SK-N-SH (cell line): ENCODE data around the gene SLC6A17. TPM values are rescaled to one million over a fixed set of nuclear protein-coding genes. Genes with fewer than 3 reads are reported as not detected.

Experiments used
- CTCF ChIA-PET: fragments of 300-600, 350-600 bp; formaldehyde crosslinking; extraction: SDS; loops from one replicate; lab custom pipeline; 2021; lab: Yijun Ruan, JAX
- POLR2A ChIA-PET: fragments of 350-600 bp; sonication (Branson Sonifier 250); formaldehyde crosslinking; extraction: SDS; loops from one replicate; lab custom pipeline; 2020; ENCODE audit warnings: antibody characterized with exemption, inconsistent platforms; lab: Yijun Ruan, JAX
- DNase-seq: peaks from one replicate; pipeline ENCODE4 v3.0.0; 2012
- H2AFZ ChIP-seq: fragments of 200-600 bp; sonication (generic); 2 replicates; pipeline ENCODE4 v1.8.1; 2016; ENCODE audit warnings: antibody characterized with exemption, mild to moderate bottlenecking, low read depth
- H3F3A ChIP-seq: fragments of 200-600 bp; sonication (generic); replicated peaks from 2 replicates; pipeline ENCODE3; 2016; ENCODE audit warnings: antibody characterized with exemption, mild to moderate bottlenecking; ENCODE audit not compliant: insufficient read depth
- H3K27ac ChIP-seq, 2 experiments: fragments of 200-500 bp in 1 of 2; fragments of 200-600 bp in 1 of 2; sonication (Bioruptor generic) in 1 of 2; sonication (generic), shearing (Covaris generic) in 1 of 2; 2 replicates each; pipeline versions ENCODE4 v1.5.1 to v1.6.1; 2014 to 2016; ENCODE audit warnings: low read depth in 2 of 2, inconsistent platforms in 1 of 2, low read length in 1 of 2, mild to moderate bottlenecking in 1 of 2, mixed read lengths in 1 of 2
- H3K27me3 ChIP-seq: fragments of 200-600 bp; sonication (generic), shearing (Covaris generic); 2 replicates; pipeline ENCODE4 v1.6.1; 2016; ENCODE audit warnings: mixed run types; ENCODE audit not compliant: insufficient read depth
- H3K36me3 ChIP-seq, 2 experiments: fragments of 200-500 bp in 1 of 2; fragments of 200-600 bp in 1 of 2; sonication (Bioruptor generic) in 1 of 2; sonication (generic) in 1 of 2; replicated peaks in 1 of 2; 2 replicates each; pipeline versions ENCODE3 to v1.5.1; 2014 to 2016; ENCODE audit warnings: low read length in 1 of 2, mild to moderate bottlenecking in 1 of 2; ENCODE audit not compliant: insufficient read depth in 2 of 2, control insufficient read depth in 1 of 2
- H3K4me1 ChIP-seq, 2 experiments: fragments of 200-500 bp in 1 of 2; fragments of 200-600 bp in 1 of 2; sonication (Bioruptor generic) in 1 of 2; sonication (generic), shearing (Covaris generic) in 1 of 2; 2 replicates each; pipeline versions ENCODE4 v1.5.1 to v1.6.1; 2014 to 2016; ENCODE audit warnings: low read depth in 1 of 2, low read length in 1 of 2, mixed run types in 1 of 2; ENCODE audit not compliant: insufficient read depth in 2 of 2, control insufficient read depth in 1 of 2
- H3K4me2 ChIP-seq: fragments of 200-600 bp; sonication (generic), shearing (Covaris generic); 2 replicates; pipeline ENCODE4 v1.6.1; 2017; ENCODE audit warnings: mixed run types
- H3K4me3 ChIP-seq, 2 experiments: fragments of 200-500 bp in 1 of 2; fragments of 200-600 bp in 1 of 2; sonication (Bioruptor generic) in 1 of 2; sonication (generic), shearing (Covaris generic) in 1 of 2; 2 replicates each; pipeline versions ENCODE4 v1.5.1 to v1.8.1; 2014 to 2016; ENCODE audit warnings: low read depth in 2 of 2, inconsistent platforms in 1 of 2, low read length in 1 of 2, mild to moderate bottlenecking in 1 of 2, mixed read lengths in 1 of 2, moderate library complexity in 1 of 2
- H3K79me2 ChIP-seq: fragments of 200-600 bp; sonication (generic); 2 replicates; pipeline ENCODE4 v1.8.1; 2017; ENCODE audit warnings: mild to moderate bottlenecking; ENCODE audit not compliant: insufficient read depth
- H3K9ac ChIP-seq: fragments of 200-600 bp; sonication (generic); 2 replicates; pipeline ENCODE4 v1.6.1; 2017; ENCODE audit warnings: mixed run types
- H3K9me2 ChIP-seq: fragments of 200-600 bp; sonication (generic); 2 replicates; pipeline ENCODE4 v1.6.1; 2017; ENCODE audit warnings: mixed run types
- H3K9me3 ChIP-seq: fragments of 200-600 bp; sonication (generic); 2 replicates; pipeline ENCODE4 v1.6.1; 2017; ENCODE audit warnings: mixed run types, mild to moderate bottlenecking, moderate library complexity
- H4K20me1 ChIP-seq: fragments of 200-600 bp; sonication (generic); 2 replicates; pipeline ENCODE4 v1.6.1; 2017; ENCODE audit warnings: mild to moderate bottlenecking, mixed run types; ENCODE audit not compliant: insufficient read depth
- CHD2 ChIP-seq: fragments of 150-350 bp; IDR thresholded peaks from 2 replicates; pipeline ENCODE4 v1.6.1; 2018; ENCODE audit warnings: low read length; ENCODE audit not compliant: partially characterized antibody
- EP300 ChIP-seq, 2 experiments: IDR thresholded peaks; 2 replicates each; pipeline versions ENCODE4 v1.4.0 to v1.6.1; 2012; ENCODE audit warnings: borderline replicate concordance in 1 of 2, low read depth in 1 of 2, low read length in 1 of 2
- FOSL2 ChIP-seq: IDR thresholded peaks from 2 replicates; pipeline ENCODE4 v1.4.0; 2012; ENCODE audit warnings: low read depth, mild to moderate bottlenecking, moderate library complexity, borderline replicate concordance
- GATA2 ChIP-seq: sonication (generic); formaldehyde crosslinking; IDR thresholded peaks from 2 replicates; pipeline ENCODE4 v1.5.0; 2020; ENCODE audit warnings: mild to moderate bottlenecking, missing genetic modification reagents
- MAX ChIP-seq: IDR thresholded peaks from 2 replicates; pipeline ENCODE4 v1.4.0; 2012; ENCODE audit warnings: low read depth
- MEF2A ChIP-seq: IDR thresholded peaks from 2 replicates; pipeline ENCODE4 v1.4.0; 2012; ENCODE audit warnings: low read depth, borderline replicate concordance
- POLR2AphosphoS5 ChIP-seq: IDR thresholded peaks from 2 replicates; pipeline ENCODE4 v1.6.1; 2012; ENCODE audit warnings: low read depth, low read length
- RAD21 ChIP-seq: IDR thresholded peaks from 2 replicates; pipeline ENCODE4 v1.6.1; 2012; ENCODE audit warnings: mild to moderate bottlenecking, low read length
- REST ChIP-seq: IDR thresholded peaks from 2 replicates; pipeline ENCODE4 v1.6.1; 2012; ENCODE audit warnings: mild to moderate bottlenecking, low read depth, low read length, moderate library complexity
- TCF12 ChIP-seq: IDR thresholded peaks from 2 replicates; pipeline ENCODE4 v1.4.0; 2012
- USF1 ChIP-seq: IDR thresholded peaks from 2 replicates; pipeline ENCODE4 v1.4.0; 2012; ENCODE audit warnings: low read depth, borderline replicate concordance
- YY1 ChIP-seq: IDR thresholded peaks from 2 replicates; pipeline ENCODE4 v1.4.0; 2012; ENCODE audit warnings: low read depth, mild to moderate bottlenecking
- whole genome bisulfite sequencing: methylation state at CpG from one replicate; pipeline ENCODE4 v1.1.6; 2017; ENCODE audit warnings: low lambda C conversion rate; 5-methylcytosine and 5-hydroxymethylcytosine counted together
- polyA plus RNA-seq, 3 experiments: library from polyadenylated mRNA; depleted of rRNA; stranded (reverse); fragments of >200 nt; gene quantifications; 2 replicates each; pipeline ENCODE4 v1.2.3, GENCODE V29; 2012

The SLC6A17 gene
- polyA plus RNA-seq, 1 of the 3 experiments (the other 2 are of a cell fraction), result 0.67 TPM

- Histone ChIP-seq H3K79me2 (no peaks in the 10 kb centered on the region), H3K4me3 (no peak overlapping the region), H3K27ac (no peak overlapping the region; a peak in 1 of 4 replicates), H3K27me3 (no peaks in the 10 kb centered on the region), H3K4me1 (peaks cover 0 to 48% of the 10 kb centered on the region in 2 experiments; a peak in 2 of 4 replicates), H2AFZ (no peak overlapping the region), H3K9me3 (no peaks in the 10 kb centered on the region), H4K20me1 (no peaks in the 10 kb centered on the region), H3K9me2 (no peaks in the 10 kb centered on the region), H3F3A (no peaks in the 10 kb centered on the region), H3K4me2 (no peak overlapping the region), H3K36me3 (no peaks in the 10 kb centered on the region), H3K9ac (no peak overlapping the region)
- DNase-seq, result no peak
- TF ChIP-seq TCF12, result no peak
- TF ChIP-seq USF1, result no peak
- no peak for TF ChIP-seq GATA2 (CRISPR knock-in tag)
- no peak for TF ChIP-seq POLR2AphosphoS5
- no peak for TF ChIP-seq YY1
- TF ChIP-seq RAD21, result no peak
- TF ChIP-seq EP300 (IDR thresholded peaks at IDR 0.05; ENCODE audit: borderline replicate concordance in 1 of 2, low read depth in 1 of 2, low read length in 1 of 2), result no peak
- no peak for TF ChIP-seq MEF2A
- ChIA-PET CTCF (interaction anchor here (0.9 to 2.2 kb wide), 4 partner anchors 19 to 29 kb away, joined by 3 to 11 read pairs (median 4); no protein-coding TSS in a partner anchor), POLR2A (no interaction called here)
- 45% methylated on average over 4 of the region's 4 CpGs for WGBS
Observed at GRCh38 chr1:110177775-110178174, 27.5 kb downstream of the SLC6A17 start.

- Histone ChIP-seq H3F3A (no peaks in the 10 kb centered on the region), H3K4me2 (no peak overlapping the region)
- no peak for TF ChIP-seq MEF2A
- TF ChIP-seq, all 33 proteins: peak for 0
- Histone ChIP-seq H3K9me2 (no peaks in the 10 kb centered on the region), H3K4me3 (no peak overlapping the region), H3K4me1 (peaks cover 4 to 30% of the 10 kb centered on the region in 2 experiments; a peak in 2 of 4 replicates), H4K20me1 (no peaks in the 10 kb centered on the region), H3K27me3 (no peaks in the 10 kb centered on the region), H3K79me2 (no peaks in the 10 kb centered on the region), H3K27ac (no peak overlapping the region), H3K9me3 (no peaks in the 10 kb centered on the region), H3K9ac (no peak overlapping the region), H2AFZ (no peak overlapping the region), H3K36me3 (no peaks in the 10 kb centered on the region)
- no peak for DNase-seq
- WGBS, result 83% methylated on average over 12 of the region's 12 CpGs
- POLR2A ChIA-PET, result no interaction called here
- CTCF ChIA-PET, result interaction anchor here (1.1 to 4.9 kb wide), 4 partner anchors 7 to 130 kb away, joined by 3 to 25 read pairs (median 12); no protein-coding TSS in a partner anchor
Observed at GRCh38 chr1:110183642-110184167, 33.4 kb downstream of the SLC6A17 start.

GRCh38 chr1:110184446-110184845, 34.2 kb downstream of the SLC6A17 start:
- Histone ChIP-seq H3K4me3 (no peak overlapping the region), H2AFZ (no peak overlapping the region), H3F3A (no peaks in the 10 kb centered on the region), H4K20me1 (no peaks in the 10 kb centered on the region), H3K9me3 (no peaks in the 10 kb centered on the region), H3K27ac (no peak overlapping the region), H3K9ac (no peak overlapping the region), H3K79me2 (no peaks in the 10 kb centered on the region), H3K36me3 (no peaks in the 10 kb centered on the region), H3K4me2 (no peak overlapping the region), H3K27me3 (no peaks in the 10 kb centered on the region), H3K4me1 (peaks cover 4 to 37% of the 10 kb centered on the region in 2 experiments; a peak in 2 of 4 replicates), H3K9me2 (no peaks in the 10 kb centered on the region)
- ChIA-PET POLR2A (no interaction called here), CTCF (interaction anchor here (1.2 to 4.9 kb wide), 6 partner anchors 8 to 131 kb away, joined by 3 to 25 read pairs (median 12); no protein-coding TSS in a partner anchor)
- TF ChIP-seq CHD2, result no peak
- TF ChIP-seq MAX, result no peak
- TF ChIP-seq MEF2A, result no peak
- TF ChIP-seq REST, result no peak
- TF ChIP-seq FOSL2, result no peak
- no peak for DNase-seq
- 68% methylated on average over 5 of the region's 5 CpGs for WGBS
